ENCODE measurements around the gene PPP1R9B. TPM values are rescaled to one million over a fixed set of nuclear protein-coding genes. Genes with fewer than 3 reads are reported as not detected.

PPP1R9B gene
- total RNA-seq, 1 donor from 2014 or later = 176 TPM

- Mint-ChIP-seq H3K9me3 (ENCODE audit: unreplicated experiment) (no peaks in the 10 kb centered on the region), H3K27ac (ENCODE audit: unreplicated experiment) (no peak overlapping the region), H3K27me3 (ENCODE audit: unreplicated experiment) (no peaks in the 10 kb centered on the region), H3K4me3 (ENCODE audit: unreplicated experiment) (no peak overlapping the region), H3K4me1 (ENCODE audit: unreplicated experiment) (peaks cover 40% of the 10 kb centered on the region), H3K36me3 (ENCODE audit: unreplicated experiment) (peaks cover 25% of the 10 kb centered on the region)
- TF ChIP-seq CTCF (IDR thresholded peaks at IDR 0.05) = no peak
- DNase-seq (ENCODE audit: extremely low spot score, unreplicated experiment) = no peak
These were observed 46.5 kb downstream of the PPP1R9B start for GRCh38 chr17:50103941-50104340.

GRCh38 chr17:50103252-50103651 lies 47.2 kb downstream of the PPP1R9B start:
- no peak for DNase-seq (ENCODE audit: extremely low spot score, unreplicated experiment)

GRCh38 chr17:50102164-50102991 lies 48.1 kb downstream of the PPP1R9B start:
- H3K9me3 Mint-ChIP-seq (ENCODE audit: unreplicated experiment) = no peaks in the 10 kb centered on the region
- TF ChIP-seq CTCF (IDR thresholded peaks at IDR 0.05) = no peak
- H3K27me3 Mint-ChIP-seq (ENCODE audit: unreplicated experiment) = no peaks in the 10 kb centered on the region
- peak overlapping the region; percentile 18 for H3K27ac Mint-ChIP-seq (ENCODE audit: unreplicated experiment)
- peaks cover 34% of the 10 kb centered on the region for H3K36me3 Mint-ChIP-seq (ENCODE audit: unreplicated experiment)
- no peak overlapping the region for H3K4me3 Mint-ChIP-seq (ENCODE audit: unreplicated experiment)
- peaks cover 35% of the 10 kb centered on the region for H3K4me1 Mint-ChIP-seq (ENCODE audit: unreplicated experiment)
- DNase-seq (ENCODE audit: extremely low spot score, unreplicated experiment) = no peak

More at GRCh38 chr17:50103252-50103651, 47.2 kb downstream of the PPP1R9B start:
- Mint-ChIP-seq H3K27me3 (ENCODE audit: unreplicated experiment) (no peaks in the 10 kb centered on the region), H3K9me3 (ENCODE audit: unreplicated experiment) (no peaks in the 10 kb centered on the region), H3K36me3 (ENCODE audit: unreplicated experiment) (peaks cover 32% of the 10 kb centered on the region), H3K27ac (ENCODE audit: unreplicated experiment) (no peak overlapping the region), H3K4me1 (ENCODE audit: unreplicated experiment) (peaks cover 43% of the 10 kb centered on the region), H3K4me3 (ENCODE audit: unreplicated experiment) (no peak overlapping the region)
- TF ChIP-seq CTCF (IDR thresholded peaks at IDR 0.05) = no peak

GRCh38 chr17:50101346-50102163 lies 48.9 kb downstream of the PPP1R9B start:
- Mint-ChIP-seq H3K9me3 (ENCODE audit: unreplicated experiment) (no peaks in the 10 kb centered on the region), H3K36me3 (ENCODE audit: unreplicated experiment) (peaks cover 32% of the 10 kb centered on the region), H3K27ac (ENCODE audit: unreplicated experiment) (peak overlapping the region; percentile 31), H3K4me1 (ENCODE audit: unreplicated experiment) (peaks cover 40% of the 10 kb centered on the region), H3K4me3 (ENCODE audit: unreplicated experiment) (no peak overlapping the region), H3K27me3 (ENCODE audit: unreplicated experiment) (no peaks in the 10 kb centered on the region)
- no peak for DNase-seq (ENCODE audit: extremely low spot score, unreplicated experiment)
- TF ChIP-seq CTCF (IDR thresholded peaks at IDR 0.05) = no peak

GRCh38 chr17:50100921-50101345 lies 49.5 kb downstream of the PPP1R9B start:
- DNase-seq (ENCODE audit: extremely low spot score, unreplicated experiment) = no peak
- Mint-ChIP-seq H3K4me3 (ENCODE audit: unreplicated experiment) (no peak overlapping the region), H3K9me3 (ENCODE audit: unreplicated experiment) (no peaks in the 10 kb centered on the region), H3K27ac (ENCODE audit: unreplicated experiment) (peak overlapping the region; percentile 31), H3K27me3 (ENCODE audit: unreplicated experiment) (no peaks in the 10 kb centered on the region), H3K4me1 (ENCODE audit: unreplicated experiment) (peaks cover 46% of the 10 kb centered on the region), H3K36me3 (ENCODE audit: unreplicated experiment) (peaks cover 27% of the 10 kb centered on the region)
- TF ChIP-seq CTCF (IDR thresholded peaks at IDR 0.05) = no peak

Data from osteocyte (in vitro differentiated cells).